Mononuclear cell (primary cell): ENCODE data around the gene SLC6A3. TPM values are rescaled to one million over a fixed set of nuclear protein-coding genes. Genes with fewer than 3 reads are reported as not detected.

Experiments used
- H3K27me3 ChIP-seq: 2 replicates; pipeline ENCODE4 v1.6.0; 2011; ENCODE audit warnings: low read length, control low read depth; ENCODE audit not compliant: insufficient read depth
- H3K4me1 ChIP-seq: 2 replicates; pipeline ENCODE4 v1.5.1; 2011; ENCODE audit warnings: mild to moderate bottlenecking, low read length, control low read depth; ENCODE audit not compliant: insufficient read depth
- H3K4me3 ChIP-seq: 2 replicates; pipeline ENCODE4 v1.5.1; 2011; ENCODE audit warnings: mild to moderate bottlenecking, low read length, moderate library complexity
- H3K9me3 ChIP-seq: 2 replicates; pipeline ENCODE4 v1.5.1; 2011; ENCODE audit warnings: low read depth, mild to moderate bottlenecking, control low read depth, low read length
- total RNA-seq: library from RNA; depleted of rRNA; stranded (reverse); fragments of >200 nt; gene quantifications from one replicate; pipeline ENCODE4 v1.2.3, GENCODE V29; 2012

SLC6A3 gene
- total RNA-seq, 1 donor, result not detected

DNA sequence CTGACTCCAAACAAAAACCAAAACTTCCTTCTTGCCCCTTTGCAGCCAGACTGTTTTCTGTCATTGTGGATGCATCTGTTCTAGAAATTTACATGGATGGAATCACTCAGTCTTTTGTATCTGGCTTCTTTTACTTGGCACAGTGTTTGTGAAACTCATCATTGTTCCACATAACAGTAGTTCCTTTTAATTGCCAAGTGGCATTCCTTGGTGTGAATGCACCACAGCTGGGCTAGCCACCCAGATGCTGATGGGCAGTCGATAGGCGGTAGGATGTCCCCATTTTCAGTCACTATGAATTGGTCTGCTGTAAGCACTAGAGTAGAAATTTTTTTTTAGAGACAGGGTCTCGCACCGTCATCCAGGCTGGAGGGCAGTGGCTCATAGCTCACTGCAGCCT is 94.1 kb downstream of the SLC6A3 start:
- no peak overlapping the region for H3K4me3 ChIP-seq
- no peaks in the 10 kb centered on the region for H3K27me3 ChIP-seq
- H3K9me3 ChIP-seq, result no peaks in the 10 kb centered on the region

GRCh38 chr5:1349246-1349645 is 96.0 kb downstream of the SLC6A3 start:
- no peaks in the 10 kb centered on the region for H3K27me3 ChIP-seq
- no peak overlapping the region for H3K4me3 ChIP-seq
- H3K4me1 ChIP-seq, result peaks cover 10% of the 10 kb centered on the region
- no peaks in the 10 kb centered on the region for H3K9me3 ChIP-seq

More for the DNA sequence above, 94.1 kb downstream of the SLC6A3 start:
- H3K4me1 ChIP-seq, result no peaks in the 10 kb centered on the region

DNA sequence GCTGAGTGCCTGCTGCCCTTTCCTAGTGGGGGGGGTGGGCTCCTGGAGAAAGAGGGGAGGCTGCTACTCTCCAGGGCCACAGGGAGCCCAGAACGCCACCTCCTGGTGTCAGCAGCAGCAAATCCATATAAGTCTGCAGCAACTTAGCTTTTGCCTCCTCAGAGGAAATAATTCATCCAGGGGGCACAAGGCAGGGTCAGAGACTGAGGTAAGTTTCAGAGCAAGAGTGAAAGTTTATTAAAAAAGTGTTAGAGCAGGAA is 96.3 kb downstream of the SLC6A3 start:
- no peaks in the 10 kb centered on the region for H3K9me3 ChIP-seq
- no peak overlapping the region for H3K4me3 ChIP-seq
- H3K4me1 ChIP-seq, result peaks cover 14% of the 10 kb centered on the region
- no peaks in the 10 kb centered on the region for H3K27me3 ChIP-seq

DNA sequence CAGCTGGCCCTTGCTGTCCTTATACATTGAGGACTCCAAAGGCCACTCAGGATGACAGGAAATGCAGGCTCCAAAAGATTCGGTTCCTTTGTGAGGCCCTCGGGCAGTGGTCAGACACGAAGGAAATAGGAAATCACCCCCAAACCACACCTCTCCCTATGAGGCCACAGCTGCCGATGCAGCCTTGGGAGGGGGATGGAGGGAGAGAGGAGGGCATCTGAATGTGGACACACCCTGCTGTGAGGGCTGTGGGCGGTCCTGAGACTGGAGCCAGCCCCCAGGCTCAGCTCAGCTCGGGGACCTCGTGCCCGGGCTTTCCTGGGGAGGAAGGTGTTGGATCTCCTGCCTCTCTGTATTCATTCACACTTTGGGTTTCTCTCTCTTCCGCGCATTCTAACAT is 97.7 kb downstream of the SLC6A3 start:
- peaks cover 23% of the 10 kb centered on the region for H3K4me1 ChIP-seq
- no peaks in the 10 kb centered on the region for H3K27me3 ChIP-seq
- H3K9me3 ChIP-seq, result no peaks in the 10 kb centered on the region
- no peak overlapping the region for H3K4me3 ChIP-seq

DNA sequence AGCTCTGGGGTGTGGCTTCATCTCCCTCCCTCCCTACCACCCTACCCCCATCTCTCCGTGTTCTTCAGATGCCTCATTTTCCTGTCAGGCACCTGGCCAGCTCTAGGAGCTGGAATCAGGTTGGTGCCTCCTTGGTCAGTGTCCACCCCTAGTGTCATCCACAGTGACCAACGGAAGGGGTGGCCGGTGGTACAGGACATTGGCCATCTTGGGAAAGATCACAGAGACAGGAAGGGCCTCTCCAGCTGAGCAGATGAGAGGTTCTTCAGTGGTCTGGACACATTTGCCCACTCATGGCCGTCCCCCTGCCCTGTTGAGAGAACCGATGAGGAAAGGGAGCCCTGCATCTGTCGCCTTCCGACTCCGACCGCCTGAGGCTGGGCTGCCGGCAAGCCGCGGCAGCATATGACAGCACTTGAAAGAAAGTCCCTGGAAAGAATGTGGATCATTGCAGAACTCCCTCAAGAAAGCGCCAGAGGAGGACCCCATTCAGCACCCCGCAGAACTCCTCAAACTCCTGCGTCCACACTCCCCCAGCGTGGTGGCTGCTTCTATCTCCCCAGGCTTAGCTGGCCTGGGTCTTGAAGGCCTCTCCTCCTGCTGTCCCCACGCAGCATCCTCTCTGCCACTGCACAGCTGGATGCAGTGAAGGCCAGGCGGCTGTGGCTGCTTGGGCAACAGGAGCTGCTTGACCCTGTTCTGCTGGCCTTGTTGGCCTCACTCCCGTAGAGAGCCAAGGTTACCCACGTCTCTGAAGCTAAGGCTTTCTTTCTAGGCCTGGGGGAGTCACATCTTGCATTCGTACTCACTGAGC is 98.4 kb downstream of the SLC6A3 start:
- no peak overlapping the region for H3K4me3 ChIP-seq
- no peaks in the 10 kb centered on the region for H3K27me3 ChIP-seq
- peaks cover 23% of the 10 kb centered on the region for H3K4me1 ChIP-seq
- H3K9me3 ChIP-seq, result no peaks in the 10 kb centered on the region

DNA sequence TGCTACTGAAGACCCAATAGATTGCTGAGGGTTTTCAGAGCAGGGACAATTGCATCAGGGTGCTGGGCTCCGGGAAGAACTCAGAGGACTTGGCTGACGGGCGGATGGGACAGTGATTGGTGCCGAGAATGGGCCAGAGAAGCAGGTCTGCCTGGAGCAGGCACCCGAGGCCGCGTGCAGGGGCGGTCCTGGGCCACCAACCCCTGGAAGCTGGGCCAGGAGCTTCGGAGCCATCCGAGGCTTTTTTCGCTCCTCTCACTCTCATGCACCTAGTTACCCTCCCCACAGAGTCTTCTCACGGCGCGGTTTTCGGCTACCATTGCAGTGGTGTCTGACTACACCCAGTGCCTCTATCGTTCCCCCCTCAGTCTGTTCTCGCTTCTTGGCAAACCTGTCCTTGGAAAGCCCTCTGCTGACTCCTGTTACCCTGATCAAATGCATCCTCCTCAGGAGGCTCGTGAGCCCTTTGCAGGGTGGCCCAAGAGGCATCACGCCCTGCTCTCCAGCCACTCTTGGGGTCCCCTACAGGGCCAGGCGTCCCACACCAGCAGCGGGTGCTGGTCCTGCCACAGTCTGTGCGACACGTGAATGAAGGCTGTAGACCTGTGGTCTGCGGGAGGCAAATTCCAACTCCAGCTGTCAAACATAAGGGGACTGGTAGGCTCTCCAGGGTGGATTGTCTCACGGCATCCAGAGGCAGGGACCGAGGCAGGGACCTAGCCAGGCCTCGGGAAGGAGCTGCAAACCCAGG is 99.2 kb downstream of the SLC6A3 start:
- Histone ChIP-seq H3K4me3 (no peak overlapping the region), H3K9me3 (no peaks in the 10 kb centered on the region), H3K27me3 (no peaks in the 10 kb centered on the region), H3K4me1 (peaks cover 23% of the 10 kb centered on the region)

GRCh38 chr5:1344975-1345838 is 100.0 kb downstream of the SLC6A3 start, which contains the start of gene CLPTM1L:
CLPTM1L (minus strand) TSS chr5:1345099; CDS start chr5:1344841, 258 bp downstream.
- no peaks in the 10 kb centered on the region for H3K27me3 ChIP-seq
- H3K9me3 ChIP-seq, result no peaks in the 10 kb centered on the region
- peak within 1 kb of the TSS; percentile 78 for H3K4me3 ChIP-seq
- H3K4me1 ChIP-seq, result peaks cover 23% of the 10 kb centered on the region

DNA sequence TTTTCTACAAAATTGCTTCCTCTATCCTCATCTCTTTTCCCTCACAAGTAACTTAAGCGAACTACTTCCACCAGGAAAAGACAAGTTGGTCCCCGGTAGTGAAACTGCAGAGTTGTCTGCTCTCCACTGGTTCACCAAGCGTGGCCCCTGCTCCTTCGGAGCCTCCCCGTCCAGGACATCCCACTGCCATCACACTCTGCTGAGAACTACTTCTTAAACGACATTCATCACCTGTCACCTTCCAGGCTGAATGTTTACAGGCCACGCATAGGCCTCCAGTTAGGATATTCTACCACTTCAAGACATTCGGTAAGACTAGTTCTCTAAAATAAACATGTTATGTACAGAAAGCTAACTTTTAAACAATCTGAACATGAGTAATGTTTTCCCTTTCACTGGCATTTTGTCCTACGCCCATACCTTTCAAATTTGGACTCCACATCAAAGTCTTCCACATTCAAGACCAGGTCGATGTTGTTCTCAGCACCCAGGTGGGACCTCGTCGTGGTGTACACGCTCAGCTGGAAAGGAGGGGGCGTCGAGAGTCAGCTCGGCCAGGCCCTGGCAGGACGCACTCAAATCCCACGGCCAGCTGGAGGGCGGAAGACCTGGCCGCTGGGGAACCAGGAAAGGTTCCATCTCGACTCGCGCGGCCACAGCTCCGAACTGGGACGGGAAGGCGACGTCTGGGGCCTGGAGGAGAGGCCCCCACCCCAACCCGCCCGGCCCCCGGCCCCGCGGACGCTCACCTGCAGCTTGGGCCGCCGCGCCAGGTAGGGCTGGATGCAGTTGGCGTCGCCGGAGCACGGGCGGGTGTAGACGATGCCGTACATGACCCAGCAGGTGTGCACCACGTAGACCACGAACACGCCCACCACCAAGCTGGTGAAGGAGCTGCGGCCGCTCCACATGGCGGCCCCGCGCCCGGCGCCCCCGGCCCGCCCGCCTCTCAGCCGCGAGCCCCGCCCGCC is 101.0 kb downstream of the SLC6A3 start:
- H3K27me3 ChIP-seq, result no peaks in the 10 kb centered on the region
- H3K4me1 ChIP-seq, result peaks cover 23% of the 10 kb centered on the region
- no peaks in the 10 kb centered on the region for H3K9me3 ChIP-seq
- H3K4me3 ChIP-seq, result peak overlapping the region; percentile 78

- no peak overlapping the region for H3K4me3 ChIP-seq
- H3K9me3 ChIP-seq, result no peaks in the 10 kb centered on the region
- H3K4me1 ChIP-seq, result peaks cover 23% of the 10 kb centered on the region
- H3K27me3 ChIP-seq, result no peaks in the 10 kb centered on the region
Measured at GRCh38 chr5:1343315-1343751, 101.9 kb downstream of the SLC6A3 start.

Other genes with a start within 250 kb of the SLC6A3 start
- gene SLC6A19, start 243.8 kb downstream of the SLC6A3 start, total RNA-seq, result not detected
- not detected for gene SLC6A18, start 220.1 kb downstream of the SLC6A3 start, total RNA-seq
- under 0.01 TPM for gene TERT, start 150.4 kb downstream of the SLC6A3 start, total RNA-seq
- gene CLPTM1L, start 100.3 kb downstream of the SLC6A3 start, total RNA-seq, result 46.8 TPM
- 27.1 TPM for gene LPCAT1, start 78.5 kb upstream of the SLC6A3 start, total RNA-seq